NCI-H345 treated with DMSO at 0.1 percent for 48 hours (cell line): ENCODE results near the gene OR10G7.

Experiments
- DNase-seq: peaks from one replicate; lab custom pipeline; 2025; ENCODE audit not compliant: unreplicated experiment; lab: John Stamatoyannopoulos, UW

Gene OR10G7, protein sequence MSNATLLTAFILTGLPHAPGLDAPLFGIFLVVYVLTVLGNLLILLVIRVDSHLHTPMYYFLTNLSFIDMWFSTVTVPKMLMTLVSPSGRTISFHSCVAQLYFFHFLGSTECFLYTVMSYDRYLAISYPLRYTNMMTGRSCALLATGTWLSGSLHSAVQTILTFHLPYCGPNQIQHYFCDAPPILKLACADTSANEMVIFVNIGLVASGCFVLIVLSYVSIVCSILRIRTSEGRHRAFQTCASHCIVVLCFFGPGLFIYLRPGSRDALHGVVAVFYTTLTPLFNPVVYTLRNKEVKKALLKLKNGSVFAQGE

DNA sequence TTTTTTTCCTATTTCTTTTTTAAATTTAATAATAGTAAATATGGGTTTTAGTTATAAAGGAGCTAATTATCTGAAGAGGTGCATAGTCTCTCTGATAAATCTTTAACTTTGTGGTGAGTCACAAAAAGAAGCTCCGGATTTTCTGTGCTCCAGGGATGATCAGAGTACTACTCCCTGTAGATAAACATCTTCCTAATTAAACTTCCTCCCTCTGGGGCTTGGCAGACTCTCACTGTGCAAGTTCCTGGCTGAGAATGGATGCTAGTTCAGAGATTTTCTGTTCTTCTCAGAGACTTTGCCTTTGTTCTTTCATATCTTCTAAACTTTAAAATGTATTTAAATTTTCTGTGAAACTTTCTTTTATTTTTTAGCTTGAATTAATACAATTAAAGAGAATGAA is at the start of gene OR10G7:
Gene OR10G7, minus strand, starts transcription at position 72 of the 400 bp plus-strand sequence. CDS start 2,324 bp downstream, outside the sequence.
- DNase-seq, result no peak

DNA sequence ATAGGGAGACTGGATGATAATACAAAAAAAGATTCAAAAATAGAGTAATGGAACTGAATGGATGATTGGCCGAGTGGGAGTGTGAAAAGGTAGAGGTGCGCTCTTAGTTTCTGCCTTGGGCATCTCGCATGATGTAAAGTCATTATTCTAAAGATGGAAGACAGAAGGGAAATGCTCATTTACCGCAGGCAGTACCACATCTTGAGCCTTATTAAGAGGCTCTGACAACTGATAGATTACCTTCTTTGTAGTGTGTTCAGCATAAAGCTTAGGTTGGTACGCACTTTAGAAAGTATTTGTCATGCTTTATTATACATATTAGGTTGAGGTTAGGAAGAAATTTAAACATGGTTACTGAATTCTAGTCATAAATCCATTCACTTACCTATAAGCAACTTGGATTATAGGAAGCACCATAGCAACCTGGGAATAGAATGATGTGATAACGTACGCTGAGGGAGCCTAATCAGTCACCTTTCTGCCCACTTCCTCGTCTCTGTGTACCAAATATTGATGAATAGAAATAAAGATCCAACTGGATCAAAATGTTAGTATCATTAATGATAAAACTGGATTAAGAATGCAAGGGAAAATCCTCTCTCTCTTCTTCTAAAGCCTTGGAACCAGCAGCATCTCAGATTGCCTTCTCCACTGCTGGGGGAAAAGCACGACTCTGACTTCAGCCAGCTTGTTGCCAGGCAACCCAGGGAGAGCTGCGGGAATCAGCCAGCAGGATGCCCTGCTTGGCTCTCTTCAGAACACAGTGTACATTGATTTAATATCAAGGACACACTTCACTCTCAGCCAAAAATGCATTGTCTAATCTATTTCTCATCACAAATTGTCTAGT is 45.1 kb upstream of the OR10G7 start:
- DNase-seq, result no peak

DNA sequence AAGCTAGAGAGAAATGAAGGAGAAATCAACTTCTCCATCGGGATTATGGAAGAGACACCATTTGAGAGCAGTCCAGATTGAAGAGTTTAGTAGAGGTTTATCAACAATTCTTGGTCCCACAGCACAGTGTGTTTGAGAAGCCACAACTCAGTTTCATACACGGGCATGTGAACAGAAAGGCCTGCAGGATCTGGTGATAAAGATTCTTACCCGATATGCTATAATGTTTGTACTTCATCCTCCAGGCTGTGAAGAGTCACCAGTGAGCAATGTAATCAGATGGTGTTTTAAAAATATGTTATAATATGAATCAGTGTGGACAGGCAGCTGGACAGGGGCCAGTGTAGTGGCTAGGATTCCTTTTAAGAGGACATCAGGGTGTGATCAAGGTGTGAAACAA is 44.5 kb upstream of the OR10G7 start:
- DNase-seq, result no peak

DNA sequence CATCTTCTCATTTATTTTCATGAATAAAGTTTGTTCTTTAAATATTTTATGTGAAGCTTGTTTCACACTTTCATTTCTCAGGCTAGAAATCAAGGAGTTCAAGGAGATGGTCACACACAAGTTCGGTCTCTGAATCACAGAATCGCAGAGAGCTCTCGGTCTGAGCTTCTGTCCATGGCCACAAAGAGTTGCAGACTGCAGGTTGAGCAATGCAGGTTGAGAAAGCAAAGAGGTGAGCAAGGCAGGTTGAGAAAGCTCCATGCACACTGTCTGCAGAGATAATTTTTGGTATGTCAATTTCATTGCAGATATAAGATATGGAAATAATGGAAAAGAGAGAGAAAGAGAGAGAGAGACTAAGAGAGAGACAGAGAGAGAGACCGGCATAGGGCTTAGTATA is 41.2 kb upstream of the OR10G7 start:
- no peak for DNase-seq

DNA sequence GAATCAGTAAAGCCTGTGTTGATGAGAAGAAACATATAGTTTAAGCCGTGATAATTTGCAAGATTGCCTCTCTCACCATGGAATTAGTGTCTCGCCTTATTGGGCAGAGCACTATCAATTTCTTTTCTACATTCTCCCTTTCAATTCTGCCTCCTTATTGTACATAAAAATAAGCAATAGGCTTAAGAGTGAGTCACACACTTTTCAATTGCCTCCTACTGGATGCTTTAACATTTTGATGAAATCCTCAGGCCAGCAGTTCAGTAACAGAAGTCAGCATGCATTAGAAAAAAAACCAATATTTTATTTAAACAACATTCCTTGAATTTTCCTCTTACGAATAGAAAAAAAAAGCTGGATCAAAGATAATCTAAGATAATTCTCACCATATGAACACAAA is 40.4 kb upstream of the OR10G7 start:
- no peak for DNase-seq

DNA sequence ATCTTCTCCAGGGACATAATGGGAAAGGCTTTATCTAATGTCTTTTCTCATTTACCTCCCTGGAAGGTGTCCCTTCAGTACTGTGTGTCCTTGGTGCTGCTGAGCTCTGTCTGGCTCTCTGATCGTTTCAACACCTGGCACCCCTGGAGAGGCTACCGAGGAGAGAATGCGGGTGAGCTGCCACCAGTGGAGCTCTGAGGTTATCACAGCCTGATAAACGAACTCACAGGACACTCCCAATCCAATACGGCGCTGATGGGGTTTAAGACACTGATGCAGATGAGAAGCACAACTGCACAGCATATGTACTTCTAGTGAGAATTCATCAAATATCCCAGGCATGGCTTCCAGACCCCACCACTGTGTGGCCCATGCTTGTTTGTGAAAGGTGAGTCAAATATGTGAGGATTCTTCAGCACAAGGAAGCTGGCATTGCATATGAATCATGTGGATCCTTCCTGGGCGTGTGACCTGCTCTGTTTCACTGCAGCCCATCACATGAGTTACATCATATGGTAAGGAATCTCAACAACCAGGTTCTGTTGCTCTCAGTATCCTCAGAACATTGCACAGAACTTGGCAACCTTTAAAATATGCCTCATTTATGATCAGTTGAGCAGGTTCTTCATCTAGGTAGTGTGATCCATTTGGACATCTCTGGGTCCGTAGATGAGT is 39.3 kb upstream of the OR10G7 start:
- no peak for DNase-seq

DNA sequence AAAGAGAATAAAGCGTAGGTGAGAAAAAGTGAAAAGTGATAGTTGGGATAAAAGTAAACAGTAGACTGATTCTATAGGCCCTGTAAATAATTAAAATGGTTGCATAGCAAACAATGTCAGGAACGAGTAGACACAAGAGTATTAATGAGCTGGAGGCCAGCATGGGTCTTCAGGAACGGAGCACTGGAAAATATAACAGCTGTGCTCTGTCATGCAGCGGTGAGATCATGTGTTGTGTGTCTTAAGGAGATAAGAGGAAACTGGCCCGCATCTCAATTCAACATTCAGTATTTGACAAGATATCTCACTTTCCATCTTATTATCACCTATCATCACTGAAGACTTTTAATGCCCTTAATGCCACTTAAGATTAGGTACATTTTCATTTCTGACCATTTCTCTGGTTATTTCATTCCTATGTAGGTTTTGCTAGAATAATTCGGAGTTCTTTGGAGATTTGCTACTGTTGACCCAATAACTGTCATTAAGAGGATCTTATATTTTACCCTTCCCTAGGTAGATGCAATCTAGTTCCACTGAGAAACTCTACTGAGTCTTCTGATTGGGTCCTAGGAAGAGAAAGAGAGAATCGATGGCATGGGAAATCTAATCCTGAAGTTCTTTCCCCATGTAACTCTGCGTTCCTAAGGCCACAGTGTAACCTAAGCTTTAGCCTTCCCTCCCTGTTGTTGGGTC is 38.7 kb upstream of the OR10G7 start:
- no peak for DNase-seq

DNA sequence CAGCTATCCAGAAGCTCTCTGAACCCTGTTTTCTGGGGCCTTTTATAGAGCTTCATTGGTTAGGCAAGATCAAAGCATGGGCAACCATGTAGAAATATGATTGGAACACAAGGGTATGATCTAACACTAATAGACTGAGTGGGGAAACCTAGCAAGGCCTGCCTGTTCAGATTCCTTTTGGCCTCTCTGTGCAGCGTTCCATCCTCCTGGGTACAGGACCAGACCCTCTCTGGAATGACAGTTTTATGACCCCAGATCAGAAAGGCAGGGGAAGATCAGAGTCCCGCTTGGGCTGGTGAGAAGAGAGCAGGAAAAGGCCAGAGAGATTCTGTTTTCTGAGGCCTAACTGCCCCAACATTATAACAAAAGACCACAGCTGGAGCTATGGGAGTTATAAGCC is 37.5 kb upstream of the OR10G7 start:
- no peak for DNase-seq

DNA sequence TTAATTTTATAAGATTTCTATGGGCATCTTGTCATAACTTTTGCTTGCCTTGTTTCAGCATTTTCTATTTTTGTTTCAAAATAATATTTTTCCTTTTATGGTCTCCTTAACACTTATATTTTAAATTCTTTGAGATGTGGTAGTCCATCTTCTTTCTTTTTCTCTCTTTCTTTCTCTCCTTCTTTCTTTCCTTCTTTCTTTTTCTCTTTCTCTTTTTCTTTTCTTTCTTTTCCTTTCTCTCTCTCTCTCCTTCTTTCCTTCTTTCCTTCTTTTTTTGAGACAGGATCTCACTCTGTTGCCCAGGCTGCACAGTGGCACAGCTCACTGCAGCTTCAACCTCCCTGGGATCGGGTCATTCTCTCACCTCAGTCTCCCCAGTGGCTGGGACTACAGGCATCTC is 36.1 kb upstream of the OR10G7 start:
- DNase-seq, result no peak

DNA sequence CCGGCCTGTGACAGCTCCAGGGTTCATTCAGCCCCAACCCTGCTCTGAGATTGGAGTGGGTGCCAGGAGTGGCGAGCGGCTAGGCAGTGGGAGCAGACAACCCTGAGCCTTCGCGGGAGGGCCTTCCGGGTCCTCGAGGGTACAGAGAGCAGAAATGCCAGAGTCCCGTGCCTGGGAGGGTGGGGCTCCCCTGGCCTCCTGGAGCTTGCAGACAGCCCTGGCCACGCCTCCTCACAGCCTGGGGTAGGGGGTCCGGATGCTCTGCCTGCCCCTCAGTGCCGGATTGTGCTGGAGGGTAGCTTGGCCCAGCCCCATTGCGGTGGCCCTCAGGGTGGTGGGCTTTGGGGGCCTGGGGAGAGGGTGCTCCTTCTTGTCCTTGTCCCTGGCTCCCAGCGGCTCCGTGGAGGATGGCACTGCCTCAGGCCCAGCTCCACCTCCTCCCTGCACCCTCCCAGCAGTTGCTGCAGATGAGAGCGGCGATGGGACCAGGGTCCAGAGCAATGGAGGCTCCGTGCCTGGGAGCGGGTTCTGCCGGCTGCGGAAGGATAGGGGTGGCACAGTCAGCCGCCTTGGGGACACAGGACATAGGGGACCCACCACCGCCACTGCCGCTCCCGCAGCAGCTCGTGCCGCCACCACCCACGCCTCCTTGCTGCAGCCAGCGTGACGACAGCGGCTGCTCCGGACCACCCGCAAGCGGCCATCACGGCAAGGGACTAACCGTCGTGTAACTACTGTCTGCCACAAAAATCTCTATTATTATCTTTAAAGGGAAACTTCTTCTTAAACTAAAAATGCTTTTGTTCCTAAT is 34.9 kb upstream of the OR10G7 start:
- no peak for DNase-seq

DNA sequence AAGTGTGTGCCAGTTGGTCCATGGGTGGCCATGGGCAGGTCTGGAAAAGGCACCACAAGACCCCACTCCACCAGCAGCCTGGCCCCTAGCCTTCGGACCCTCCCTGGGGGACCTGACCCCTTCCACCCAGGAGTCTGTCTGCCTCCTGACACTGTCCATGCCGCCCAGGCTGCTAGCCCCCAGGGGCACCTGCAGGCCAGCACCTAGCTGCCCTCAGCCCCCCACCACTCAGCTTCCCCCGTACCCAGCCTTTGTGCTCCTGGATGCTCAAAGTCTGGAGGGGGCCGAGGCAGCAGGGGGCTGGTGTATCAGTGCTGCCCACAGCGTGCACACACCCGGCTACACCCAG is 34.3 kb upstream of the OR10G7 start:
- no peak for DNase-seq

DNA sequence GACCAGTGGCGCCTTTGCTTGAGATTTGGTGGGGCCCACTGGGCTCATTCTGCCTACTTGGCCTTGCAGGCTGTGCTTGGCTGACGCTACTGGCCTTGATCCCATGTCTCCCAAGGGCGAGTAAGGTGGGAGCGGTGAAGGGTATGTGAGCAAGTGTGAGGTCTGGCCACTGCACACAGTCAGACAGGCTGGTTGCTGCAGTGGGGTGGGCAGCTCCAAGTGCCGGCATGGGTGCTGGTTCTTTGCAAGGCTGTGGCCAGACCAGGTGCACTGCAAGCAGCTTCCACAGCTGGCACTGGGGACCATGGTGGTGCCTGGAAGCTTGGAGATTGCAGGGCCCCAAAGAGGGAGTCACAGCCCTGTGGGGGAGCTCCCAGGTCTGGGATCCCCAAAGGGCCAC is 33.4 kb upstream of the OR10G7 start:
- DNase-seq, result no peak

DNA sequence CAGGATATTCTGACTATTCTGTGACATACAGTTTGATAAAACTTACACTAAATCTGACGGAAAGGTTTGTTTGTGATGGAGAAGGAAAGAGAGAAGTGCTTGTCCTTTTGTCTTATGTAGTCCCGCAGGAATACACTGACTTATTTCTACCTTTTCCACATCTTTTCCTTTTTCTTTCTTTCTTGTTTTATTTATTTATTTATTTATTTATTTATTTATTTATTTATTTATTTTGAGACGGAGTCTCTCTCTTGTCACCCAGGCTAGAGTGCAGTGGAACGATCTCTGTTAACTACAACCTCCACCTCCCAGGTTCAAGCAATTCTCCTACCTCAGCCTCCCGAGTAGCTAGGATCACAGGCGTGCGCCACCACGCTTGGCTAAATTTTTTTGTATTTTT is 31.0 kb upstream of the OR10G7 start:
- no peak for DNase-seq

DNA sequence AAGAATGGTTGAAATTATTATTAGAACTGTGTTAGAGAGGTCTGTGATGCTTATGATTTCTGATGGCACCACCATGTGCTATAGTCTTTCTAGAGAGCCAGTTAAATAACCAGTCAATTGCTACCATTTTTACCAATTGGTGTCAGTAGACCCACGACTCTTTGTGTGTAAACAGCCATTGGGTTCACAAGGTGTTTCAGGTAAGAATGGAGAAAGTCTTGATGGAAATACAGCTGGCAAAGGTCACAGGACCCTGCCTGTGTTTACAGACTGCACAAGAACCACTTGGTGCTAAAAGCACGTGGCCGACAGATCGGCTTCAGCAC is 30.5 kb upstream of the OR10G7 start:
- DNase-seq, result no peak

DNA sequence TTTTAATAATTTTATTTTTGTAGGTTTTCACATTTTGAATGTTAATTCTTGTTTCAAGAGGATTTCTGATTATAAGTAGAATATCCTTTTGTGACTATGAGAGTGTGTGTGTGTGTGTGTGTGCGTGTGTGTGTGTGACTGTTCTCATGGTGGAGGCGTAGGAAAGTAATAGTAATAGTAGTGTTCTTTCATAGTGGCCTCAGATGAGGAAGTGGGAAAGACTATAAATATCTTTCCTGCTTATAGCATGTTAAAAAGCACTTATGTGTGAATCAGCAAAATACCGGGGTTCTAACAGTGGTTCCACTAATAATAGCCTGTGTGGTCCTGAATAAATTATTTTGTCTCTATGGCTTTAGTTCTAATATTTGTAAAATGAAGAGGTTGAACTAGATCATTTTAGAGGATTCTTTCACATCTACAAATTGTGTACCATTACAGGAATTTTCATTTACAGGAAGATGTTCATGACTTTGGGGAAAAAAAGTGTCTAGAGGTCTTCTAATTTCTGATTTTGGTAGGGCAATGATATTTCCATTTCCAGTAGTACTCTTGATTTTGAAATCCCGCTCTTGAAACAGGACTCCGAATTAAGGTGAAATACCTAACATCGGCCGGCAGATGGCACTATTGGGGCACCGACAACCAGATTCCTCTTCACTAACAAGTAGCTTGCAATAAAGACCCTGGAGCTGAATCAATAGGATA is 29.9 kb upstream of the OR10G7 start:
- DNase-seq, result peak; percentile 44

DNA sequence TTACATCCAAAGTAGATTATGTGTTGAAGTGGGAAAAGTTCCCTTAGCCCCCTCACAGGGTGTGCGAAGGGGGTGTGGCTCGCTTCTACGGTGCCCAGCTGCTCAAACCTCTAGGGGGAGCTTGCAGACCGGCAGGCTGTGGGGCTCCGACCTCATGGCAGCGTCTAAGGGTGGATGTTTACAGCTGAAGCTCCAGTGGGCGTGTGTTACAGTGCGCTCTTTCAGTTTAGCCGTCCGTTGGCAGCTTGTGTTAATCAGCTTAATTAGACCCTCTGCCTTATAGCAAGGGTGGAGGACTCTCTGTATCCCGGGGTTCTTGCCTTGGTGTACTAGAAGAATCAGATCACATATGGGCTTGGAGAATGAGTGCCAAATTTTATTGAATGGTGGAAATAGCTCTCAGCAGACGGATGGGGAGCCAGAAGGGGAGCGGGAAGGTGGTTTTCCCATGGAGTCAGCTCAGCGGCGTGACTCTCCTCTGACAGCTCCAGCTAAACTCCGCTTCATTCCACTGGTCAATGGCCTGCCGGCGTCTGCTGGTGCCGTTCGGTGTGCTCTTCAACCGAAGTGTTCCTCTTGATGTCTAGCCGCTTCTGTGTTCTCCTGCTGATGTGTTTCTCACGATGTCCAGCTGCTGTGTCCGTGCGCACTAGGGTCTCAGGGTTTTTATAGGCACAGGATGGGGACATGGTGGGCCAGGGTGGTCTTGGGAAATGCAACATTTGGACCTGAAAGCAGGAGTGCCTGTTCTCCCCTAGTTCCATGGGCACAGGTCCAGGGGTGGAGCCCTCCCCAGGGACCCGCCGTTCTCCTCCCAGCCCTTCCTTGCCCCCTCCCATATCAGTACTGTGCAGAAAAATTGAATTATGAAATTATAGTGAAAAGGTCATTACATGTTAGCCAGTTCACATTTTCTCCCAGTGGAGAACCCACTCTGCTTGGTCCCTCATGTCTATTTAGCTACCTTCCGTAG is 28.6 kb upstream of the OR10G7 start:
- DNase-seq, result no peak

DNA sequence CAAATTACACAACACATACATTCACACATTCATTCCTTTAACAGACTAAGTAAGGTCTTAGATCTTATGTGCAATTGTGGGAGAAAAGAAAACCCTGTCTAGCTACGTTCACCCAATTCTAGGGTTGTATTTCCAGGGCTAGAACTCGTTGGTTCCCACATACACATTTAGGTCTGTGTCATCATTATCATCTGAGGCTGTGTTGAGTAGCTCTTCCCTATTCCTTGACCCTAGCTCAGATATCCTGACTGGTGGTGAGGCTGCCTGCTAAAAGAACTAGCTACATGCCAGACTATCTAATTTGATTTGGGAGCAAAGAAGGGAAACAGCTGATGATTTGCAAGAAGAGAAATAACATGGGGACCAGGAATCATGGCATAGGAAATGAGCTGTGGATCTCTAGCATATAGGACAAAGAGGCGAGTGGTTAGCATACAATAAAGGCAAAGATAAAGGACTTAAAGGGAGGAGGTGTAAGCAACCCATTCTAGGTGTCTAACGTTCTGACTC is 27.5 kb upstream of the OR10G7 start:
- DNase-seq, result no peak

DNA sequence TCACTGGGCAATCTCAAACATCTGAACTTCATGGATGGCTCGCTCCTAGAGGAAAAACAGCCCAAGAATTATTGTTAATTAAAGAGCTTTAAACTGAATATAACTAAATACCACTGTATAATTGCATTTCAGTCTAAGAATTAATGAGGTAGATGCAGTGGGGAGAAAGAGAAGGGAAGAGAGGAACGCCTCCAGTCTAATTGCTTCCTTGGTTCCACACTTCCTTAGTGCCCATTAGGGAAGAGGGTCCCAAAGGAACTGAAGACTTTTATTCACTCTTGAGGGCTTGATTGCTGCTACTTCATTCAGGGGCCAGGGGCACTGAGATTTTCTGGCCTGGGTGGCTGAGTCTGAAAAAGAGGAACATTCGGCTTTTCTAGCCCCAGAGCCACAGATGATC is 11.8 kb upstream of the OR10G7 start:
- DNase-seq, result no peak

DNA sequence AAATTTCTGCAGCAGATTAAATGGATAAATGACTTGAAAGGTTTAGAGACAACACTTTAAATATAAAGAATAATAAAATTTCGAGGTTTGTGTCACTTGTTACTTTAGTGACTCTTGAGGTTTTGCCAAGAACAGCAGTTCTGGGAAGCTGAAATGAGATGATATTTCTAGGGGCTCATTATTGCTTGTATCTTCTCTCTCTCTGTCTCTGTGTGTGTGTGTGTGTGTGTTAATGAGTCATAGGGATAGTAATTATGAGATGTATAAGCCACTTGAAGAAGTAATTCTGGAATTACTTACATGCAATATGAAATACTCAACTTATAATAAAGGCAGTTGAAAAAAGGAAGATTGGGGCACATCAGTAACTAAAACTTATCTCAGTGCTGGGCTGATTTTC is 9.6 kb upstream of the OR10G7 start:
- DNase-seq, result no peak
